Sigmoid colon (tissue), 7 donors: Measurements from ENCODE around the gene SLC4A7. TPM values are rescaled to one million over a fixed set of nuclear protein-coding genes. Genes with fewer than 3 reads are reported as not detected.

ENCODE experiments used
- DNase-seq: peaks from one replicate; pipeline ENCODE4 v3.0.0-alpha.2; 2019
- H3K27ac ChIP-seq, 4 donors: fragments of 200-600 bp; sonication (generic); one replicate each; pipeline ENCODE4 v1.5.1; 2016 to 2019; ENCODE audit warnings: mild to moderate bottlenecking in 1 of 4
- H3K27me3 ChIP-seq, 3 donors: fragments of 200-600 bp; sonication (generic); one replicate each; pipeline ENCODE4 v1.5.1; 2019; ENCODE audit warnings: mild to moderate bottlenecking in 1 of 3
- H3K36me3 ChIP-seq, 4 donors: fragments of 200-600 bp; sonication (generic); one replicate each; pipeline ENCODE4 v1.5.1; 2016 to 2019
- H3K4me1 ChIP-seq, 4 donors: fragments of 200-600 bp; sonication (generic); one replicate each; pipeline ENCODE4 v1.5.1; 2017 to 2019
- H3K4me3 ChIP-seq, 4 donors: fragments of 200-600 bp; sonication (generic); one replicate each; pipeline ENCODE4 v1.5.1; 2017 to 2019; ENCODE audit warnings: mild to moderate bottlenecking in 2 of 4, moderate library complexity in 1 of 4
- H3K9me3 ChIP-seq, 4 donors: fragments of 200-600 bp in 3 of 4; sonication (generic) in 3 of 4; one replicate each; pipeline versions ENCODE4 v1.5.1 to v1.6.1; 2013 to 2019
- CTCF ChIP-seq, 4 experiments: fragments of 450-650 bp in 3 of 4; fragments of 200-600 bp in 1 of 4; IDR thresholded peaks; one replicate each; pipeline ENCODE4 v1.5.1; 2016 to 2019; ENCODE audit warnings: antibody characterized with exemption in 4 of 4, mild to moderate bottlenecking in 3 of 4, moderate library complexity in 2 of 4
- EP300 ChIP-seq, 4 donors: sonication (generic); formaldehyde crosslinking; IDR thresholded peaks; one replicate each; pipeline ENCODE4 v1.6.1; 2017; ENCODE audit warnings: antibody characterized with exemption in 4 of 4
- POLR2A ChIP-seq, 2 donors: fragments of 450-650 bp; IDR thresholded peaks; one replicate each; pipeline ENCODE4 v1.6.1; 2016; ENCODE audit warnings: antibody characterized with exemption in 2 of 2, mild to moderate bottlenecking in 2 of 2, moderate library complexity in 2 of 2
- POLR2AphosphoS5 ChIP-seq, 4 donors: sonication (generic); formaldehyde crosslinking; IDR thresholded peaks; one replicate each; pipeline ENCODE4 v1.6.1; 2017; ENCODE audit warnings: antibody characterized with exemption in 4 of 4
- WGBS, 2 donors: extraction: QIAGEN DNeasy Blood & Tissue Kit; methylation state at CpG; one replicate each; pipeline ENCODE4 v1.1.7; 2013; 5-methylcytosine and 5-hydroxymethylcytosine counted together
- intact Hi-C: fragments of 100-400 bp; cut with DNase I; formaldehyde crosslinking; loops from one replicate; pipeline ENCODE4 v1.15.1; 2023
- polyA plus RNA-seq, 3 donors: library from polyadenylated mRNA; stranded (reverse); fragments of 200-250 nt; gene quantifications; one replicate each; pipeline ENCODE4 v1.2.3, GENCODE V29; 2013
- total RNA-seq, 4 donors: library from RNA; depleted of rRNA; stranded (reverse); fragments of >200 nt; gene quantifications; one replicate each; pipeline ENCODE4 v1.1.0, GENCODE V29; 2016
- donor health status: healthy with polysubstance abuse.
- donor health status: Bipolar disorder and iron deficiency.
- donor health status: healthy.

The SLC4A7 gene
- total and polyA plus RNA-seq, 7 donors: 1.6 to 91.0 (median 63.8) TPM

DNA sequence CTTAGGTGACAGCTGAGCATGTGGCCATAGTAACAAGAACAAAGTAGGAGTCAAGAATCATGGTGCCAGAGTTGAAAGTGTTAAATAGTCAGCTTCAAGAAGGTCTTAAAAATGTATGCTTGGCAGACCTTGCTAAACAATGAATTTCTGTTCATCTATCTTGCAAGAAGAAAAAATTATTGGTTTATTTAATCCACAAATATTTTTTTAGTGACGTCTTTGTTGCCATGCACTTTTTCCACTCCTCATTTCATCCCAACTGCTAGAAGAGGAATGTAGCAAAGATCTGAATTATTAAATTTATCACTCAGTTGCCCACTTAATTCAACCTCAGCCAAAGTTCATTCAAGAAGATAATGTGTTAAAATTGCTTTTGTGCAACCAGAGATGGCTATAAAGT is 3.2 kb upstream of the SLC4A7 start:
- Histone ChIP-seq H3K27ac (peak overlapping the region in 2 of 4 donors; percentile 94 to 99), H3K4me1 (peaks cover 0 to 25% (median 12%) of the 10 kb centered on the region in 4 donors), H3K27me3 (no peaks in the 10 kb centered on the region), H3K4me3 (no peak overlapping the region), H3K9me3 (no peaks in the 10 kb centered on the region), H3K36me3 (no peaks in the 10 kb centered on the region)
- intact Hi-C loops: loop anchor here (5.0 to 10.0 kb wide), 2 partner anchors 35 to 1693 kb away; partner anchors contain the start of gene OXSM
- no peak for TF ChIP-seq POLR2AphosphoS5 (IDR thresholded peaks at IDR 0.05)
- TF ChIP-seq POLR2A (IDR thresholded peaks at IDR 0.05): no peak
- TF ChIP-seq EP300 (IDR thresholded peaks at IDR 0.05): peak in 1 of 4 donors; percentile 14
- TF ChIP-seq CTCF (IDR thresholded peaks at IDR 0.05): no peak
- no peak for DNase-seq
- WGBS, 2 donors: 68 to 70% methylated on average over 1 of the region's 1 CpG

GRCh38 chr3:27486336-27486735 is 2.2 kb upstream of the SLC4A7 start:
- Histone ChIP-seq H3K4me3 (no peak overlapping the region), H3K27ac (peak overlapping the region; percentile 94 to 99 (median 95)), H3K4me1 (peaks cover 0 to 36% (median 23%) of the 10 kb centered on the region in 4 donors), H3K9me3 (no peaks in the 10 kb centered on the region), H3K36me3 (no peaks in the 10 kb centered on the region), H3K27me3 (no peaks in the 10 kb centered on the region)
- TF ChIP-seq POLR2A (IDR thresholded peaks at IDR 0.05) (no peak), POLR2AphosphoS5 (IDR thresholded peaks at IDR 0.05) (no peak), EP300 (IDR thresholded peaks at IDR 0.05) (no peak), CTCF (IDR thresholded peaks at IDR 0.05) (no peak)
- intact Hi-C loops: loop anchor here (5.0 to 10.0 kb wide), 2 partner anchors 36 to 1692 kb away; partner anchors contain the start of gene OXSM
- no peak for DNase-seq
- WGBS, 2 donors: 81 to 88% methylated on average over 7 of the region's 7 CpGs

- no peaks in the 10 kb centered on the region for H3K36me3 ChIP-seq
- no peak for DNase-seq
- peak overlapping the region; percentile 94 to 99 (median 95) for H3K27ac ChIP-seq
- peaks cover 0 to 39% (median 27%) of the 10 kb centered on the region in 4 donors for H3K4me1 ChIP-seq
- no peaks in the 10 kb centered on the region for H3K9me3 ChIP-seq
- no peak for TF ChIP-seq POLR2A (IDR thresholded peaks at IDR 0.05)
- TF ChIP-seq CTCF (IDR thresholded peaks at IDR 0.05): no peak
- TF ChIP-seq EP300 (IDR thresholded peaks at IDR 0.05): peak in 3 of 4 donors; percentile 27 to 84 (median 46)
- peak in 2 of 4 donors; percentile 54 to 57 for TF ChIP-seq POLR2AphosphoS5 (IDR thresholded peaks at IDR 0.05)
- no peaks in the 10 kb centered on the region for H3K27me3 ChIP-seq
- no peak overlapping the region for H3K4me3 ChIP-seq
- intact Hi-C loops: loop anchor here (2.0 to 10.0 kb wide), 3 partner anchors 36 to 1691 kb away; partner anchors contain the start of gene OXSM
- 75 to 88% methylated on average over 5 of the region's 5 CpGs for WGBS, 2 donors
Measured at GRCh38 chr3:27485866-27486265, 1.7 kb upstream of the SLC4A7 start.

- no peaks in the 10 kb centered on the region for H3K36me3 ChIP-seq
- H3K27ac ChIP-seq: peak overlapping the region; percentile 94 to 99 (median 95)
- peak; percentile 85 for DNase-seq
- H3K4me3 ChIP-seq: peak overlapping the region; percentile 62 to 99 (median 71)
- 0 to 1% methylated on average over 75 of the region's 75 CpGs for WGBS, 2 donors
- H3K27me3 ChIP-seq: no peaks in the 10 kb centered on the region
- TF ChIP-seq POLR2A (IDR thresholded peaks at IDR 0.05) (peak in 1 of 2 donors; percentile 23), CTCF (IDR thresholded peaks at IDR 0.05) (no peak), POLR2AphosphoS5 (IDR thresholded peaks at IDR 0.05) (peak; percentile 49 to 76 (median 72))
- intact Hi-C loops: loop anchor here (2.0 to 10.0 kb wide), 5 partner anchors 84 to 1689 kb away; partner anchors contain the start of gene OXSM
- H3K4me1 ChIP-seq: peaks cover 0 to 57% (median 45%) of the 10 kb centered on the region in 4 donors
- H3K9me3 ChIP-seq: no peaks in the 10 kb centered on the region
Measured at GRCh38 chr3:27483117-27484014, 818 bp downstream of the SLC4A7 start.
